Measurements from ENCODE around the gene GEN1.

The GEN1 gene

DNA sequence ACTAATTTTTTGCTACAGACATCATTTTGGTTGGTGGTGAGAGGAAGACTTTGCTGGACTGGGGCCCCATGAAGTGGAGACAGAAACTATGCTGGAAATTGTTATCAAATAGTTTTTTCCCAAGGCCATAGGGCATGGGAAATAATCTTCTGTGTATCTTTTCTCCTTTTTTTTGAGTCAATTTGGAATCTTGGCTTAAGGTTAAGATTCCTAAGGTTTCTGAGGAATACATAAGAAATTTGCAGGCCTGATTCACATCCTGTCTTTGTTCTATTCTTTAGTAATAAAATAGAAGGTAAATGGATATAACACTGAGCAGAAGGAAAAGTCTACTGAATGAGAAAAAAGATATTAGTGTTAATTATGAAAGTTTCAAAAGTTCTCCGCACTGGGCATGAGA, 16.9 kb upstream of the GEN1 start:
- H3K27me3 ChIP-seq (ENCODE audit: control insufficient read depth, low read length), result no peaks in the 10 kb centered on the region
- no peaks in the 10 kb centered on the region for H3K4me1 ChIP-seq (ENCODE audit: control insufficient read depth, low read length)
- no peaks in the 10 kb centered on the region for H3K9me3 ChIP-seq (ENCODE audit: control insufficient read depth, insufficient read depth, low read length)
- no peak overlapping the region for H3K27ac ChIP-seq (ENCODE audit: low read depth, low read length)
- no peak overlapping the region for H3K4me2 ChIP-seq (ENCODE audit: low read length)
- H3K4me3 ChIP-seq (ENCODE audit: low read length), result no peak overlapping the region
- H3K36me3 ChIP-seq (ENCODE audit: control insufficient read depth, low read length), result peaks cover 82% of the 10 kb centered on the region
- TF ChIP-seq, protein P1, sequence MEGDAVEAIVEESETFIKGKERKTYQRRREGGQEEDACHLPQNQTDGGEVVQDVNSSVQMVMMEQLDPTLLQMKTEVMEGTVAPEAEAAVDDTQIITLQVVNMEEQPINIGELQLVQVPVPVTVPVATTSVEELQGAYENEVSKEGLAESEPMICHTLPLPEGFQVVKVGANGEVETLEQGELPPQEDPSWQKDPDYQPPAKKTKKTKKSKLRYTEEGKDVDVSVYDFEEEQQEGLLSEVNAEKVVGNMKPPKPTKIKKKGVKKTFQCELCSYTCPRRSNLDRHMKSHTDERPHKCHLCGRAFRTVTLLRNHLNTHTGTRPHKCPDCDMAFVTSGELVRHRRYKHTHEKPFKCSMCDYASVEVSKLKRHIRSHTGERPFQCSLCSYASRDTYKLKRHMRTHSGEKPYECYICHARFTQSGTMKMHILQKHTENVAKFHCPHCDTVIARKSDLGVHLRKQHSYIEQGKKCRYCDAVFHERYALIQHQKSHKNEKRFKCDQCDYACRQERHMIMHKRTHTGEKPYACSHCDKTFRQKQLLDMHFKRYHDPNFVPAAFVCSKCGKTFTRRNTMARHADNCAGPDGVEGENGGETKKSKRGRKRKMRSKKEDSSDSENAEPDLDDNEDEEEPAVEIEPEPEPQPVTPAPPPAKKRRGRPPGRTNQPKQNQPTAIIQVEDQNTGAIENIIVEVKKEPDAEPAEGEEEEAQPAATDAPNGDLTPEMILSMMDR (IDR thresholded peaks at IDR 0.05; ENCODE audit: low read depth, low read length, poor library complexity, severe bottlenecking), result no peak
- TF ChIP-seq EZH2phosphoT487 (IDR thresholded peaks at IDR 0.05; ENCODE audit: borderline replicate concordance, low read length), result no peak
- no peaks in the 10 kb centered on the region for H3K9me2 ChIP-seq (replicated peaks; ENCODE audit: control insufficient read depth, low read length)
- no peaks in the 10 kb centered on the region for H3K79me2 ChIP-seq (ENCODE audit: control insufficient read depth, low read length)
- H3F3A ChIP-seq (ENCODE audit: control insufficient read depth, insufficient read depth), result no peaks in the 10 kb centered on the region
- 0 out of 2 replicates have a peak, but pooled peaks cover 3% of the 10 kb centered on the region for H4K20me1 ChIP-seq (ENCODE audit: control insufficient read depth, insufficient read depth, low read depth, low read length)

DNA sequence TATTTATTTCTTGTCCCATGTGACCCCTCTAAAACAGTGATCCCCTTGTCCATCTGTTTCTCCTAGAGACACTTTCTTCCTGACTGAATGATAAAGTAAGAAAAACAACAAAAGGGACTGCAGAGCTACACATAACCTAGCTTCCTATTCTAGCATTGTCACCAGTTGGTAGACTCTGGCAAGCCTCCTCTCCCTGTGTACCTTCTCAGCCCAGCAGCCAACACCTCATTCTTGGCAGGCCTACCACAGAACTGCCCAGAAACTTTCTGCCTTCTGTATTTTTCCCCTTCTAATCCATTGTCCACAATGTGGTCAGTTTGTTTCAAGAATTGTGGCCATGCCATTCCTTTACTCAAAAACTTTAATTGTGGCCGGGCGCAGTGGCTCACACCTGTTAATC, 13.7 kb upstream of the GEN1 start:
- Histone ChIP-seq H3K4me1 (ENCODE audit: control insufficient read depth, low read length) (no peaks in the 10 kb centered on the region), H3K9me3 (ENCODE audit: control insufficient read depth, insufficient read depth, low read length) (no peaks in the 10 kb centered on the region), H3K4me2 (ENCODE audit: low read length) (no peak overlapping the region), H3K27ac (ENCODE audit: low read depth, low read length) (no peak overlapping the region), H3K79me2 (ENCODE audit: control insufficient read depth, low read length) (no peaks in the 10 kb centered on the region), H3K27me3 (ENCODE audit: control insufficient read depth, low read length) (no peaks in the 10 kb centered on the region), H3F3A (ENCODE audit: control insufficient read depth, insufficient read depth) (no peaks in the 10 kb centered on the region), H3K9me2 (replicated peaks; ENCODE audit: control insufficient read depth, low read length) (no peaks in the 10 kb centered on the region), H4K20me1 (ENCODE audit: control insufficient read depth, insufficient read depth, low read depth, low read length) (no peaks in the 10 kb centered on the region), H3K36me3 (ENCODE audit: control insufficient read depth, low read length) (peaks cover 76% of the 10 kb centered on the region), H3K4me3 (ENCODE audit: low read length) (no peak overlapping the region)
- TF ChIP-seq, protein P1 (IDR thresholded peaks at IDR 0.05; ENCODE audit: low read depth, low read length, poor library complexity, severe bottlenecking), result no peak
- TF ChIP-seq EZH2phosphoT487 (IDR thresholded peaks at IDR 0.05; ENCODE audit: borderline replicate concordance, low read length), result no peak

GRCh38 chr2:17747684-17748452, 6.1 kb upstream of the GEN1 start:
- H3F3A ChIP-seq (ENCODE audit: control insufficient read depth, insufficient read depth), result peaks cover 11% of the 10 kb centered on the region
- H4K20me1 ChIP-seq (ENCODE audit: control insufficient read depth, insufficient read depth, low read depth, low read length), result no peaks in the 10 kb centered on the region
- peaks cover 63% of the 10 kb centered on the region for H3K79me2 ChIP-seq (ENCODE audit: control insufficient read depth, low read length)
- peaks cover 31% of the 10 kb centered on the region for H3K4me1 ChIP-seq (ENCODE audit: control insufficient read depth, low read length)
- no peak overlapping the region for H3K4me2 ChIP-seq (ENCODE audit: low read length)
- H3K9me2 ChIP-seq (replicated peaks; ENCODE audit: control insufficient read depth, low read length), result no peaks in the 10 kb centered on the region
- peaks cover 64% of the 10 kb centered on the region for H3K36me3 ChIP-seq (ENCODE audit: control insufficient read depth, low read length)
- no peak overlapping the region for H3K4me3 ChIP-seq (ENCODE audit: low read length)
- H3K27me3 ChIP-seq (ENCODE audit: control insufficient read depth, low read length), result no peaks in the 10 kb centered on the region
- H3K27ac ChIP-seq (ENCODE audit: low read depth, low read length), result no peak overlapping the region
- no peaks in the 10 kb centered on the region for H3K9me3 ChIP-seq (ENCODE audit: control insufficient read depth, insufficient read depth, low read length)
- TF ChIP-seq EZH2phosphoT487 (IDR thresholded peaks at IDR 0.05; ENCODE audit: borderline replicate concordance, low read length), result no peak
- TF ChIP-seq, protein P1 (IDR thresholded peaks at IDR 0.05; ENCODE audit: low read depth, low read length, poor library complexity, severe bottlenecking), result no peak

Measured in DOHH2 (cell line).